Karpas-422 (cell line): ENCODE measurements around the gene PPP2R5E. TPM values are rescaled to one million over a fixed set of nuclear protein-coding genes. Genes with fewer than 3 reads are reported as not detected.
"Not testable (repeated sequence)": the region's sequence is repeated elsewhere in the genome, so short reads cannot be mapped to it uniquely, and the experiment has no call there.

Source experiments
- DNase-seq: peaks from one replicate; pipeline ENCODE4 v3.0.0-alpha.2; 2015
- H2AFZ ChIP-seq: fragments of 200-600 bp; sonication (generic); 2 replicates; pipeline ENCODE4 v1.6.1; 2014; ENCODE audit warnings: antibody characterized with exemption, low read length, mixed read lengths
- H3K27ac ChIP-seq: fragments of 200-600 bp; sonication (generic); 2 replicates; pipeline ENCODE4 v1.5.1; 2014; ENCODE audit warnings: mild to moderate bottlenecking, low read length, moderate library complexity
- H3K27me3 ChIP-seq: fragments of 200-600 bp; sonication (generic); 2 replicates; pipeline ENCODE4 v1.6.1; 2014; ENCODE audit warnings: low read length, mixed read lengths
- H3K36me3 ChIP-seq: fragments of 200-600 bp; sonication (generic); 2 replicates; pipeline ENCODE4 v1.6.1; 2014; ENCODE audit warnings: low read length, mixed read lengths; ENCODE audit not compliant: insufficient read depth
- H3K4me1 ChIP-seq: fragments of 200-600 bp; sonication (generic); 2 replicates; pipeline ENCODE4 v1.6.1; 2014; ENCODE audit warnings: mild to moderate bottlenecking, low read length, mixed read lengths
- H3K4me2 ChIP-seq: fragments of 200-600 bp; sonication (generic); 2 replicates; pipeline ENCODE4 v1.6.1; 2014; ENCODE audit warnings: low read length, low read depth, mild to moderate bottlenecking; ENCODE audit not compliant: poor library complexity, severe bottlenecking
- H3K4me3 ChIP-seq: fragments of 200-600 bp; sonication (generic); 2 replicates; pipeline ENCODE4 v1.5.1; 2014; ENCODE audit warnings: mild to moderate bottlenecking, antibody characterized with exemption, low read length, mixed read lengths
- H3K79me2 ChIP-seq: fragments of 200-600 bp; sonication (generic); 2 replicates; pipeline ENCODE4 v1.6.1; 2014; ENCODE audit warnings: mild to moderate bottlenecking, low read length, mixed read lengths
- H3K9ac ChIP-seq: fragments of 200-600 bp; sonication (generic); 2 replicates; pipeline ENCODE4 v1.6.0; 2014; ENCODE audit warnings: low read length
- H3K9me2 ChIP-seq: fragments of 200-600 bp; sonication (generic), shearing (Covaris generic); replicated peaks from 2 replicates; pipeline ENCODE4 v1.6.0; 2014; ENCODE audit warnings: mild to moderate bottlenecking, low read length, moderate library complexity; ENCODE audit not compliant: insufficient read depth
- H3K9me3 ChIP-seq: fragments of 300-700, 200-600 bp; sonication (generic); 2 replicates; pipeline ENCODE4 v1.6.1; 2014; ENCODE audit warnings: low read length, mixed read lengths
- H4K20me1 ChIP-seq: fragments of 200-600 bp; sonication (generic); 2 replicates; pipeline ENCODE4 v1.6.1; 2014; ENCODE audit warnings: mild to moderate bottlenecking, antibody characterized with exemption, low read length, low read depth; ENCODE audit not compliant: insufficient read depth
- total RNA-seq: library from RNA; depleted of rRNA; stranded (reverse); fragments of >200 nt; shearing (Covaris generic); gene quantifications from 2 replicates; pipeline ENCODE4 v1.2.3, GENCODE V29; 2014; ENCODE audit warnings: low replicate concordance; rRNA removed

The PPP2R5E gene
- total RNA-seq: 25.6 and 58.3 TPM in 2 replicates

DNA sequence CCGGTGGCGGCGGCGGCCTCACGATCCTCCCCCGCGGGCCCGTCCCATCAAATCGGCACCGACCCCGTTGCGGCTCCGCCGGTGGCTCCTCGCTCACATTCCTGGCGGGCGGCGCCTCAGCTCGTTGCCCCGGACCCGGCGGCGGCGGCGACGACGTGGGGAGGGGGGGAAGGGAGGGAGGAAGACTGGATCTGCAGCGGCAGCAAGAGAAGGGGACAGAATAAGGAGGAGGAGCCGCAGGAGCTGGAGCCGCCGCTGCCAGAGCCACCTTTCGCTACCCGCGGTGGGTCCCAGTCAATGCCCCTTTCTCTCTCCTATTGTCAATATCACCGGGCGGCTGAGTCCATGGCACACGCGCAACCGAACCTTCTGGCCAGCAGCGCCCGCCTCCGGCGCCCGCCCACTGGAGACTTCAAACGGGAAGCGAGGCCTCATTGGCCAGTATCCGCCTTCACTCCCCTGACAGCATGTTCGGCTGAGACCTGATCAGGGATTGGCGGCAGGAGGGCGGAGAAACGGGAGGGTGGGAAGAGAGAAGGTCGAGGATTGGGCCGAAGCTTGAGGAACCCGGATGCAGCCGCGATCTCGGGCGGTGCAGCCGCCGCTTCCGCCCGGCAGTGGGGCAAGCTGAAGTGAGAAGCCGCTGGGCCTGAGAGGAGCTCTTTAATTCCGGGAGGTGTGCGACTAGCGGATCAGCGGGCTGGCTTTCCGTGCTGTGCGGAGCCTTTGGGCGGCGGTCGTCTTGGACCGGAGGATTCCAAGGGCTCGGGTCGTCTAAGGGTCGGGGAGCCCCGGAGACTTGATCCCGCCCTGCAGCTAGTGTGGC lies at the start of gene PPP2R5E:
Gene PPP2R5E (minus strand): TSS at position 378 of the 826 bp plus-strand sequence. CDS start 3,692 bp downstream, outside the sequence.
- Histone ChIP-seq H3K4me1 (peaks cover 31% of the 10 kb centered on the region), H3K36me3 (peaks cover 10% of the 10 kb centered on the region), H2AFZ (peak within 1 kb of the TSS; percentile 71), H3K27ac (peak within 1 kb of the TSS; percentile 80), H3K9ac (peak within 1 kb of the TSS; percentile 94), H4K20me1 (peaks cover 14% of the 10 kb centered on the region; the same call in 1 of the 2 replicates), H3K27me3 (no peaks in the 10 kb centered on the region), H3K9me3 (no peaks in the 10 kb centered on the region), H3K4me3 (peak within 1 kb of the TSS; percentile 95), H3K79me2 (peaks cover 51% of the 10 kb centered on the region), H3K9me2 (no peaks in the 10 kb centered on the region), H3K4me2 (peak within 1 kb of the TSS; percentile 94)
- peak; percentile 100 for DNase-seq

DNA sequence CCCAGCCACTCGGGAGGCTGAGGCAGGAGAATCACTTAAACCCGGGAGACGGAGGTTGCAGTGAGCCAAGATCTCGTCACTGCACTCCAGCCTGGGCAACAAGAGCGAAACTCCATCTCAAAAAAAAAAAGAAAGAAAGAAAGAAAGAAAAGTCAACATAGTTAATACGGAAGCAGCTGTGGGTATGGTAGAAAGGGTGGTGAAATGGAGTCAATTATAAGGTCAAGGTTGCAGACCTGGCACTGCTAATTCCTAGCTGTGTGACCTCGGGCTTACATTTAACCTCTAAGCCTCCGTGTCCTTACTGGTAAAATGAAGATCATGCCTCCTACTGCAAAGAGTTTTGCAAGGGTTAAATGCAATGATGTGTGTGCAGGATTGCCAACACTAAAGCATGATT lies 39.9 kb upstream of the PPP2R5E start:
- not testable (repeated sequence) for H3K9me2 ChIP-seq, H3K9ac ChIP-seq, H4K20me1 ChIP-seq, H3K4me1 ChIP-seq, H3K9me3 ChIP-seq, H3K79me2 ChIP-seq, H3K27ac ChIP-seq, H3K36me3 ChIP-seq, H3K4me2 ChIP-seq, H3K4me3 ChIP-seq, H3K27me3 ChIP-seq, DNase-seq, H2AFZ ChIP-seq

DNA sequence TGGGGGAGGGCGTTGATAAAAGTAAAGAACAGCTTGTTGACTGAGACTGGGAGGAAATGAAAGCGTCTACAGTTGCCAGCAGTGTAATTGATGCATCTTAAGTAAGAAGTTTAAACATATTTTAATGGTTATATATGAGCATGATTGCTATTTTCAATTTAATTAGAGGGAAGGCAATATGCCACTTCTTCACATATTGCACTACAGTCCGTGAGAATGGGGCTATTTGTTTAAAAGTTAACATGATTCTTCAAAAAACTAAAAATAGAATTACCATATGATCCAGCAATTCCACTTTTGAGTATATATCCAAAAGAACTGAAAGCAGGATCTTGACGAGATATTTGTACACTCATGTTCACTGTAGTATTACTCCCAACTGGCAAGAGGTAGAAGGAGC lies 38.3 kb upstream of the PPP2R5E start:
- DNase-seq: no peak

GRCh38 chr14:63578300-63578699 lies 35.1 kb upstream of the PPP2R5E start:
- no peak overlapping the region for H2AFZ ChIP-seq
- no peak overlapping the region for H3K27ac ChIP-seq
- H3K4me3 ChIP-seq: no peak overlapping the region
- H3K36me3 ChIP-seq: no peaks in the 10 kb centered on the region
- DNase-seq: no peak
- H4K20me1 ChIP-seq: no peaks in the 10 kb centered on the region
- peaks cover 8% of the 10 kb centered on the region; the same call in 1 of the 2 replicates for H3K4me1 ChIP-seq
- no peaks in the 10 kb centered on the region for H3K9me2 ChIP-seq
- 0 out of 2 replicates have a peak, but pooled peaks cover 2% of the 10 kb centered on the region for H3K27me3 ChIP-seq
- no peak overlapping the region for H3K4me2 ChIP-seq
- no peak overlapping the region for H3K9ac ChIP-seq
- H3K9me3 ChIP-seq: no peaks in the 10 kb centered on the region
- no peaks in the 10 kb centered on the region for H3K79me2 ChIP-seq

More for the DNA sequence above, 38.3 kb upstream of the PPP2R5E start:
- no peak overlapping the region for H3K27ac ChIP-seq
- no peaks in the 10 kb centered on the region for H3K9me2 ChIP-seq
- no peaks in the 10 kb centered on the region for H3K36me3 ChIP-seq
- no peak overlapping the region for H3K9ac ChIP-seq
- no peaks in the 10 kb centered on the region for H3K9me3 ChIP-seq
- H3K4me3 ChIP-seq: no peak overlapping the region
- H3K79me2 ChIP-seq: no peaks in the 10 kb centered on the region
- H2AFZ ChIP-seq: no peak overlapping the region
- H3K4me1 ChIP-seq: peaks cover 8% of the 10 kb centered on the region; the same call in 1 of the 2 replicates
- H4K20me1 ChIP-seq: no peaks in the 10 kb centered on the region
- H3K27me3 ChIP-seq: no peaks in the 10 kb centered on the region
- H3K4me2 ChIP-seq: no peak overlapping the region

DNA sequence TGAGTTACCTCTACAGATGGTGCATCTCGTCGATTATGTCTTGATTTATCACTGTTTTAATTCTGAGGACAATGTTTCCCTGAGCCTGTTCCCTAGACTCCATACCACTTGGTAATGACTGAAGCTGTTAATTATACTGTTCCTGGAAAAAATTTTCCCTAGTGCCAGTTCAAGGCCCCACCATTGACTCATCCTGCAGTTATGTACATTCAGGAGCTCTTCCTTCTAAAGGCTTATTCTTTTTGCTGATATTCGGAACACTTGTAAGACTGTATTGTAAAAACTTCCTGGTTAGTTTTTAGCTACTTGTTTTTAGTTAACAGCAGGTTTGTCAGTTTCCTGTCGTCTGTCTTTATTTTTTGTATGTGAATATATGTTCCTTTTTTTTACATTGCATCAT lies 30.4 kb upstream of the PPP2R5E start:
- no peak overlapping the region for H2AFZ ChIP-seq
- H3K27me3 ChIP-seq: 0 out of 2 replicates have a peak, but pooled peaks cover 2% of the 10 kb centered on the region
- H4K20me1 ChIP-seq: no peaks in the 10 kb centered on the region
- H3K79me2 ChIP-seq: no peaks in the 10 kb centered on the region
- H3K9me2 ChIP-seq: no peaks in the 10 kb centered on the region
- no peak overlapping the region for H3K4me3 ChIP-seq
- H3K9ac ChIP-seq: no peak overlapping the region
- no peak overlapping the region for H3K27ac ChIP-seq
- DNase-seq: no peak
- no peaks in the 10 kb centered on the region for H3K4me1 ChIP-seq
- H3K4me2 ChIP-seq: no peak overlapping the region
- no peaks in the 10 kb centered on the region for H3K36me3 ChIP-seq
- H3K9me3 ChIP-seq: no peaks in the 10 kb centered on the region

GRCh38 chr14:63565448-63565847 lies 22.3 kb upstream of the PPP2R5E start:
- no peak overlapping the region for H3K4me3 ChIP-seq
- no peaks in the 10 kb centered on the region for H3K4me1 ChIP-seq
- DNase-seq: no peak
- no peaks in the 10 kb centered on the region for H3K9me2 ChIP-seq
- no peak overlapping the region for H3K27ac ChIP-seq
- no peaks in the 10 kb centered on the region for H3K36me3 ChIP-seq
- no peaks in the 10 kb centered on the region for H4K20me1 ChIP-seq
- H3K4me2 ChIP-seq: no peak overlapping the region
- H2AFZ ChIP-seq: no peak overlapping the region
- no peaks in the 10 kb centered on the region for H3K27me3 ChIP-seq
- no peak overlapping the region for H3K9ac ChIP-seq
- H3K79me2 ChIP-seq: no peaks in the 10 kb centered on the region
- no peaks in the 10 kb centered on the region for H3K9me3 ChIP-seq

DNA sequence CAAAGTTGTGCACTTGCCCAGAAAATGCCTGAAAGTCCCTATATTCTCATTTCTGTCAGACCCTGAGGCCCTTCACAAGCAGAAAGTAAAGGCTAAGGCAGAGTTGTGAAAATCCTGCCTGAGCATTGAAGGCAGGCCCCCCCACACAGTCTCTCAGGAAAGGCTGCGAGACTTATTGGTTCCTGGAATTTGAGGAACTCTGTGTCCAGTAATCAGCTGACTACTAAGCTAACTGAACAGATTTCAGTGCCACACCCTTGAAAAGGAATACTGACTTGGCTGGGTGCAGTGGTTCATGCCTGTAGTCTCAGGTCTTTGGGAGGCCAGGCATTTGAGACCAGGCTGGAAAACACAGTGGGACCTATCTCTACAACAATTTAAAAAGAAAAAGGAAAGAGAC lies 21.1 kb upstream of the PPP2R5E start:
- Histone ChIP-seq H3K27ac (no peak overlapping the region), H4K20me1 (no peaks in the 10 kb centered on the region), H3K4me2 (no peak overlapping the region), H3K9ac (no peak overlapping the region), H3K27me3 (no peaks in the 10 kb centered on the region), H2AFZ (no peak overlapping the region), H3K36me3 (no peaks in the 10 kb centered on the region), H3K79me2 (no peaks in the 10 kb centered on the region), H3K9me3 (no peaks in the 10 kb centered on the region), H3K9me2 (no peaks in the 10 kb centered on the region), H3K4me3 (no peak overlapping the region), H3K4me1 (no peaks in the 10 kb centered on the region)
- DNase-seq: no peak

DNA sequence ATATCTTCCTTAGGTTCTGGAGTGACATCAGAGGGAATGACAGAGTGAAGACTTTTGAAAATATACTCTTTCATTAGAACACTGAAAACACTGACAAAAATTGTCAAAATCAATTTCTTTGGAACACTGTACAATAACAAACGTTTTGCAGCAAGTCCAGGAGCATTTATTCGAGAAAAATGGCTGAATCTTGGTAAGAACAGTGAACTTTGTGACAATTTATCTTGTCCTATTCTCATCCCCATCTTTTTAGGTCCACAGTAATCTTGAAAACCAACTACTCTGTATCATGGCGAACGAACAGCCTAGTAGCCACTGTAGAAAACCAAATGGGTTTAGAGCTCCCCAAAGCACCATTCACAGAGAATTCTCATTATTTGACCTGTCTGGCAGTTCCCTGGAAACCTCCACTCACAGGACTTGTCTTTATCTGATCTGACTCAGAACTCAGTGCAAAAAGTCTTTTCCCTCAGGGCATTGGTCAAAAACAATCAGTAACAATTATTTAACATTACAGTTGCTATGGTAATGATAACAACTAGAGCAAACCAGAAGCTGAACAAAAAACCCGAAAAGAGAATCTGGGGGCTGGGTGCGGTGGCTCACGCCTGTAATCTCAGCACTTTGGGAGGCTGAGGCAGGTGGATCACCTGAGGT lies 20.3 kb upstream of the PPP2R5E start:
- no peaks in the 10 kb centered on the region for H3K9me2 ChIP-seq
- H3K4me2 ChIP-seq: no peak overlapping the region
- H3K27ac ChIP-seq: no peak overlapping the region
- H3K9ac ChIP-seq: no peak overlapping the region
- no peak overlapping the region for H3K4me3 ChIP-seq
- no peak overlapping the region for H2AFZ ChIP-seq
- H3K4me1 ChIP-seq: no peaks in the 10 kb centered on the region
- H3K36me3 ChIP-seq: no peaks in the 10 kb centered on the region
- H4K20me1 ChIP-seq: no peaks in the 10 kb centered on the region
- no peaks in the 10 kb centered on the region for H3K79me2 ChIP-seq
- no peaks in the 10 kb centered on the region for H3K27me3 ChIP-seq
- H3K9me3 ChIP-seq: no peaks in the 10 kb centered on the region
- DNase-seq: no peak
